GM20000 (cell line): ENCODE results near the gene TRIM32.

Source experiments
- DNase-seq: peaks from one replicate; pipeline ENCODE4 v3.0.0; 2012; ENCODE audit warnings: low spot score
- CTCF ChIP-seq: IDR thresholded peaks from 2 replicates; pipeline ENCODE4 v1.5.1; 2012; ENCODE audit warnings: mild to moderate bottlenecking, control low read depth; ENCODE audit errors: extremely low read depth, missing control alignments

Gene TRIM32

GRCh38 chr9:116721411-116721810 lies 34.3 kb downstream of the TRIM32 start:
- no peak for TF ChIP-seq CTCF
- DNase-seq = no peak

- TF ChIP-seq CTCF = no peak
- no peak for DNase-seq
Measured at GRCh38 chr9:116721944-116722343, 34.8 kb downstream of the TRIM32 start.

- no peak for TF ChIP-seq CTCF
- no peak for DNase-seq
Measured at GRCh38 chr9:116724123-116724522, 37.0 kb downstream of the TRIM32 start.

GRCh38 chr9:116726602-116727001 lies 39.5 kb downstream of the TRIM32 start:
- no peak for TF ChIP-seq CTCF
- no peak for DNase-seq

GRCh38 chr9:116733010-116733641 lies 46.0 kb downstream of the TRIM32 start:
- no peak for TF ChIP-seq CTCF

GRCh38 chr9:116736399-116737151 lies 49.5 kb downstream of the TRIM32 start:
- DNase-seq = no peak
- no peak for TF ChIP-seq CTCF

More at GRCh38 chr9:116733010-116733641, 46.0 kb downstream of the TRIM32 start:
- DNase-seq = peak; percentile 35

- peak; percentile 97 for TF ChIP-seq CTCF
- peak; percentile 74 for DNase-seq
Measured at GRCh38 chr9:116737152-116737546, 50.0 kb downstream of the TRIM32 start.
